ENCODE results near the gene GSG1. TPM values are rescaled to one million over a fixed set of nuclear protein-coding genes. Genes with fewer than 3 reads are reported as not detected.

GSG1 gene
- total RNA-seq, 3 donors from 2014 or later (not counting 1 experiment from before 2014, with no cell fraction given), result not detected

DNA sequence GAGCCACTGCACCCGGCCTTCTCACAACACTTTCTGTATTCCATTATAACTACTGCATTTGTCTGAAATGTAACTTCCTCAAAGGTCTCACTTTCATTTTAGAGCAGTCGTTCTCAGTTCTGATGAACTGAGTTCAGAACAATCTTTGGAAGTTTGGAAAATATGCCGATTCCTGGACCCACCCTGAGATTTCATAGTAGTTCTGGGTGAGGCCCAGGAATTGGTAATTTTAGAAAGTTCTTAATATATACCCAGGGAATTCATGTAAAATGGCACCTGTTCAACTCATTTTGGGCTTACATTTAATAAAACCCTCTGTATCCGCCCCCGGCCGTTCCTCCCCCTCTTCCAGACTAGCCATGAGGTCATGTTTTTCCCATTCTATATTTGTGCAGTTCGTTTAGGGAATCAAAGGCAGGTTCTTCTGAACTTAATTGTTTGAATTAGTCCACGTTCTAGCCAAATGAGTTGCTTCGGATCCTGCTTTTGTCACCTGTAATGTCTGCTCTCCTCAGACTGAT lies 5.9 kb downstream of the GSG1 start:
- H3K27ac ChIP-seq (ENCODE audit: low read length), result peak overlapping the region; percentile 40
- ATAC-seq (no peak), DNase-seq (no peak)
- Mint-ChIP-seq H3K27ac (peak overlapping the region; percentile 79 to 97), H3K4me3 (peak overlapping the region; percentile 77), H3K9me3 (no peaks in the 10 kb centered on the region), H3K4me1 (peaks cover 40 to 45% of the 10 kb centered on the region in 2 donors), H3K27me3 (ENCODE audit: low read depth in 2 of 2) (peaks cover 3 to 11% of the 10 kb centered on the region in 2 donors), H3K36me3 (no peaks in the 10 kb centered on the region)
- no peaks in the 10 kb centered on the region for H3K9me3 ChIP-seq (ENCODE audit: control insufficient read depth, insufficient read depth, low read length)
- no peaks in the 10 kb centered on the region for H3K36me3 ChIP-seq (ENCODE audit: control insufficient read depth, insufficient read depth, low read length)
- peak overlapping the region; percentile 2 for H3K4me3 ChIP-seq (ENCODE audit: low read length)
- TF ChIP-seq, protein P1, sequence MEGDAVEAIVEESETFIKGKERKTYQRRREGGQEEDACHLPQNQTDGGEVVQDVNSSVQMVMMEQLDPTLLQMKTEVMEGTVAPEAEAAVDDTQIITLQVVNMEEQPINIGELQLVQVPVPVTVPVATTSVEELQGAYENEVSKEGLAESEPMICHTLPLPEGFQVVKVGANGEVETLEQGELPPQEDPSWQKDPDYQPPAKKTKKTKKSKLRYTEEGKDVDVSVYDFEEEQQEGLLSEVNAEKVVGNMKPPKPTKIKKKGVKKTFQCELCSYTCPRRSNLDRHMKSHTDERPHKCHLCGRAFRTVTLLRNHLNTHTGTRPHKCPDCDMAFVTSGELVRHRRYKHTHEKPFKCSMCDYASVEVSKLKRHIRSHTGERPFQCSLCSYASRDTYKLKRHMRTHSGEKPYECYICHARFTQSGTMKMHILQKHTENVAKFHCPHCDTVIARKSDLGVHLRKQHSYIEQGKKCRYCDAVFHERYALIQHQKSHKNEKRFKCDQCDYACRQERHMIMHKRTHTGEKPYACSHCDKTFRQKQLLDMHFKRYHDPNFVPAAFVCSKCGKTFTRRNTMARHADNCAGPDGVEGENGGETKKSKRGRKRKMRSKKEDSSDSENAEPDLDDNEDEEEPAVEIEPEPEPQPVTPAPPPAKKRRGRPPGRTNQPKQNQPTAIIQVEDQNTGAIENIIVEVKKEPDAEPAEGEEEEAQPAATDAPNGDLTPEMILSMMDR (IDR thresholded peaks at IDR 0.05), result no peak
- peaks cover 32% of the 10 kb centered on the region for H3K4me1 ChIP-seq (ENCODE audit: control insufficient read depth, insufficient read depth, low read length)
- intact Hi-C loops (cut with micrococcal nuclease), result loop anchor here (1.0 to 5.0 kb wide), 4 partner anchors 97 to 1070 kb away; partner anchors contain the start of gene HEBP1
- 49% methylated on average over 8 of the region's 9 CpGs for WGBS (ENCODE audit: insufficient coverage)
- no peaks in the 10 kb centered on the region for H3K27me3 ChIP-seq (ENCODE audit: control insufficient read depth, insufficient read depth, low read length)

DNA sequence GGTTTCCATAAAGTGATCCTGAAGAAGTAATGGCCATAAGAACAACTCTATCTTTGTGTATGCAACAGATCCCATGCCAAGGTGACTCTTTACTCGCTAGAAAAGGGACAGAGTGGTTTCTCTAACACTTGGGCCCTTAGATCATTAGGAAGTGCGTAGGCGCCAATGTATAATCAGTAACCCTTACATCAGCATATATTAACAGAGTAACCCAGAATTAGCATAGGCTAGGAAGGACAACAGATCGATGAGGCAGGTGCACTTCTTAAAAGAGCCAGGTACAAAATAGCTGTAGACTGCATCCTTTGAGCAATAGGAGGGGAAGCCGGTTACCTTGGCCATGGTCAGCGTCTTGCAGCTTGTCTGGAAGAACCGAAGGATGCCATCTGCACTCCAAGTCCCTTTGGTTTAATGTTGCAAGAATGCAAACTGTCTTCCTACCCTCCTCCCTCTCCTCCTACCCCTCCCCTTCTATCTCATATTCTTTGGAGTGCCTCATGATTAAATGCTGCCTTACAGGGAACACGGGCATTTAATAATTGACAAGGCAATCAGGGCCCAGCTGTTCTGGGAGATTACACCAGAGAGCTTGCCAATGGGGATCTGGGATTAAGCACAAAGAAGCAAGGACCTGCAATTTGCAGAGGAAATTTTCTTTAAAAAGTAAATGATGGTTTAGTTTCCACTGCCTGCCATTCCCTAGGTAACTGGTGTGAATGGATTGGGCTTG lies 8.0 kb downstream of the GSG1 start:
- H3K4me1 ChIP-seq (ENCODE audit: control insufficient read depth, insufficient read depth, low read length), result peaks cover 19% of the 10 kb centered on the region
- DNase-seq, result no peak
- WGBS (ENCODE audit: insufficient coverage), result 92% methylated on average over 8 of the region's 8 CpGs
- no peak overlapping the region for H3K4me3 ChIP-seq (ENCODE audit: low read length)
- TF ChIP-seq, protein P1 (IDR thresholded peaks at IDR 0.05), result no peak
- no peak for ATAC-seq
- Mint-ChIP-seq H3K4me1 (peaks cover 21 to 26% of the 10 kb centered on the region in 2 donors), H3K36me3 (no peaks in the 10 kb centered on the region), H3K9me3 (no peaks in the 10 kb centered on the region), H3K27ac (no peak overlapping the region), H3K27me3 (ENCODE audit: low read depth in 2 of 2) (peaks cover 3 to 11% of the 10 kb centered on the region in 2 donors), H3K4me3 (no peak overlapping the region)
- intact Hi-C loops (cut with micrococcal nuclease), result loop anchor here (5.0 kb wide), 1 partner anchor 1072 kb away; no protein-coding TSS in a partner anchor
- H3K27ac ChIP-seq (ENCODE audit: low read length), result no peak overlapping the region
- no peaks in the 10 kb centered on the region for H3K36me3 ChIP-seq (ENCODE audit: control insufficient read depth, insufficient read depth, low read length)
- no peaks in the 10 kb centered on the region for H3K27me3 ChIP-seq (ENCODE audit: control insufficient read depth, insufficient read depth, low read length)
- H3K9me3 ChIP-seq (ENCODE audit: control insufficient read depth, insufficient read depth, low read length), result no peaks in the 10 kb centered on the region

DNA sequence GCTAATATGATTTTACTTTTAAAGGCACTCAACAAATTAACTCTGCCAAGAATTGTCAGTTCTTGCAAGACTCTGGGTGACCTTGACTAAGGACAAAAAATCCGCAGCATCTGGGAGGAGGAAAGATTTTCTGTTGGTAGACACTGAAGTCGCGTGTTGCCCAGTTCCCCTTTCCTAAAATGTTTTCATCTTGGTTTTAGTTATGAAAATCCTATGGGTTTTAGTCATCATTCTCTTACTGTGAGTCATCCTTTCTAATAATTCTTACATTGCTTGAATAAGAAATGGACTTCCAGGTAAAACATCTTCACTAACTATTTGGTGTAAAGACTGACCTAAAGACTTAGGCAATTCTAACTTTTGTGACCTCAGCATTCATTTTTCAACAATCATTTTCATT lies 9.1 kb downstream of the GSG1 start:
- Histone ChIP-seq H3K4me3 (ENCODE audit: low read length) (no peak overlapping the region), H3K27me3 (ENCODE audit: control insufficient read depth, insufficient read depth, low read length) (no peaks in the 10 kb centered on the region), H3K36me3 (ENCODE audit: control insufficient read depth, insufficient read depth, low read length) (no peaks in the 10 kb centered on the region), H3K27ac (ENCODE audit: low read length) (no peak overlapping the region), H3K9me3 (ENCODE audit: control insufficient read depth, insufficient read depth, low read length) (no peaks in the 10 kb centered on the region), H3K4me1 (ENCODE audit: control insufficient read depth, insufficient read depth, low read length) (peaks cover 14% of the 10 kb centered on the region)
- DNase-seq (no peak), ATAC-seq (no peak)
- no peaks in the 10 kb centered on the region for H3K9me3 Mint-ChIP-seq
- intact Hi-C loops (cut with micrococcal nuclease), result no loop called here
- H3K4me3 Mint-ChIP-seq, result no peak overlapping the region
- TF ChIP-seq, protein P1 (IDR thresholded peaks at IDR 0.05), result no peak
- H3K27ac Mint-ChIP-seq, result no peak overlapping the region
- 61% methylated on average over 3 of the region's 3 CpGs for WGBS (ENCODE audit: insufficient coverage)
- peaks cover 19% of the 10 kb centered on the region in 2 donors for H3K4me1 Mint-ChIP-seq
- H3K36me3 Mint-ChIP-seq, result no peaks in the 10 kb centered on the region
- peaks cover 3 to 11% of the 10 kb centered on the region in 2 donors for H3K27me3 Mint-ChIP-seq (ENCODE audit: low read depth in 2 of 2)
